HG03139 (cell line): ENCODE measurements around the gene BST2.
"Not testable (repeated sequence)": the region's sequence is repeated elsewhere in the genome, so short reads cannot be mapped to it uniquely, and the experiment has no call there.

Experiments used
- ATAC-seq: cut with Tn5 transposase; IDR thresholded peaks from one replicate; pipeline ENCODE4 v1.9.1; 2021; ENCODE audit not compliant: unreplicated experiment

BST2 gene

GRCh38 chr19:17390665-17391370, 14.6 kb downstream of the BST2 start:
- peak; percentile 77 for ATAC-seq

- no peak for ATAC-seq
Observed at GRCh38 chr19:17389957-17390664, 15.3 kb downstream of the BST2 start.

- ATAC-seq: no peak
Observed at GRCh38 chr19:17389288-17389687, 16.1 kb downstream of the BST2 start.

GRCh38 chr19:17385878-17386611, 19.4 kb downstream of the BST2 start:
- ATAC-seq: no peak

- no peak for ATAC-seq
Observed at GRCh38 chr19:17380426-17381138, 24.8 kb downstream of the BST2 start.

- no peak for ATAC-seq
Observed at GRCh38 chr19:17379221-17379631, 26.2 kb downstream of the BST2 start.

GRCh38 chr19:17378271-17378670, 27.2 kb downstream of the BST2 start:
- no peak for ATAC-seq

GRCh38 chr19:17376935-17377600, 28.4 kb downstream of the BST2 start, which contains the start of gene PLVAP:
Gene PLVAP (minus strand): TSS chr19:17377342. CDS start chr19:17377288, 54 bp downstream.
- no peak for ATAC-seq

- ATAC-seq: no peak
Observed at GRCh38 chr19:17370026-17370587, 35.3 kb downstream of the BST2 start.

GRCh38 chr19:17365361-17365760, 40.1 kb downstream of the BST2 start:
- no peak for ATAC-seq

- ATAC-seq: not testable (repeated sequence)
Observed at GRCh38 chr19:17363852-17364605, 41.4 kb downstream of the BST2 start.

- no peak for ATAC-seq
Observed at GRCh38 chr19:17359905-17360800, 45.3 kb downstream of the BST2 start.

GRCh38 chr19:17358395-17358794, 47.0 kb downstream of the BST2 start:
- no peak for ATAC-seq

- ATAC-seq: no peak
Observed at GRCh38 chr19:17357724-17358123, 47.7 kb downstream of the BST2 start.

- ATAC-seq: no peak
Observed at GRCh38 chr19:17357078-17357666, 48.3 kb downstream of the BST2 start.

GRCh38 chr19:17353386-17353785, 52.0 kb downstream of the BST2 start:
- no peak for ATAC-seq
